22Rv1 (cell line): Measurements from ENCODE around the gene STX3.

Experiments
- ZFX ChIP-seq: fragments of 450-650 bp; IDR thresholded peaks from 2 replicates; pipeline ENCODE4 v1.6.1; 2017; ENCODE audit warnings: antibody characterized with exemption, borderline replicate concordance
- TF ChIP-seq, protein P1 (sequence below): fragments of 450-650 bp; IDR thresholded peaks from 2 replicates; pipeline ENCODE4 v1.5.1; 2017; ENCODE audit warnings: mild to moderate bottlenecking

DNA sequence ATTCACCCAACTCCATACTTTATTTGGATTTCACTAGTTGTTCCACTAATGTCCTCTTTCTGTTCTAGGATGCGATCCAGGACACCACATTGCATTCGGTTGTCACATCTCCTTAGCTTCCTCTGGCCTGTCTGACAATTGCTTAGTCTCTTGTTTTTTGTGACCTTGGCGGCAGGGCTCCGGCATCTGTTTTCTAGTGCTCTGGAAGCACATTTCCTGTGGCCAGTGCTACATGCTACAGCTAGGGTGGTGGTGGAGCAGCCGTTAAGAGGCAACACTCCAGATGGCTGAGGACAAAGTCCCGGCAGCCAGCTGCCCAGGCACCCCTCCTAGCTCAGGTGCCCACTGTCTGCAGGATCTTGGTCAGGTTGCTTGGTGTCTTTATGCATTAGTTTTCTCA, 6.8 kb downstream of the STX3 start:
- TF ChIP-seq, protein P1, sequence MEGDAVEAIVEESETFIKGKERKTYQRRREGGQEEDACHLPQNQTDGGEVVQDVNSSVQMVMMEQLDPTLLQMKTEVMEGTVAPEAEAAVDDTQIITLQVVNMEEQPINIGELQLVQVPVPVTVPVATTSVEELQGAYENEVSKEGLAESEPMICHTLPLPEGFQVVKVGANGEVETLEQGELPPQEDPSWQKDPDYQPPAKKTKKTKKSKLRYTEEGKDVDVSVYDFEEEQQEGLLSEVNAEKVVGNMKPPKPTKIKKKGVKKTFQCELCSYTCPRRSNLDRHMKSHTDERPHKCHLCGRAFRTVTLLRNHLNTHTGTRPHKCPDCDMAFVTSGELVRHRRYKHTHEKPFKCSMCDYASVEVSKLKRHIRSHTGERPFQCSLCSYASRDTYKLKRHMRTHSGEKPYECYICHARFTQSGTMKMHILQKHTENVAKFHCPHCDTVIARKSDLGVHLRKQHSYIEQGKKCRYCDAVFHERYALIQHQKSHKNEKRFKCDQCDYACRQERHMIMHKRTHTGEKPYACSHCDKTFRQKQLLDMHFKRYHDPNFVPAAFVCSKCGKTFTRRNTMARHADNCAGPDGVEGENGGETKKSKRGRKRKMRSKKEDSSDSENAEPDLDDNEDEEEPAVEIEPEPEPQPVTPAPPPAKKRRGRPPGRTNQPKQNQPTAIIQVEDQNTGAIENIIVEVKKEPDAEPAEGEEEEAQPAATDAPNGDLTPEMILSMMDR: no peak
- TF ChIP-seq ZFX: no peak
